Parathyroid adenoma (tissue), 2 donors: ENCODE data around the gene TBCD.

ENCODE experiments used
- H2AFZ ChIP-seq: fragments of 300-600 bp; sonication (generic); one replicate; pipeline ENCODE4 v1.7.0; 2017; ENCODE audit warnings: antibody characterized with exemption, mild to moderate bottlenecking
- H3K27ac ChIP-seq: fragments of 300-600 bp; sonication (generic); one replicate; pipeline ENCODE4 v1.7.0; 2017
- H3K27me3 ChIP-seq: fragments of 300-600 bp; sonication (generic); one replicate; pipeline ENCODE4 v1.7.0; 2017; ENCODE audit warnings: low read length; ENCODE audit not compliant: control insufficient read depth, insufficient read depth
- H3K36me3 ChIP-seq: fragments of 300-600 bp; sonication (generic); one replicate; pipeline ENCODE4 v1.7.0; 2017; ENCODE audit warnings: low read length; ENCODE audit not compliant: control insufficient read depth, insufficient read depth
- H3K4me1 ChIP-seq: fragments of 300-600 bp; sonication (generic); one replicate; pipeline ENCODE4 v1.7.0; 2017; ENCODE audit warnings: control low read depth
- H3K4me2 ChIP-seq: fragments of 300-600 bp; sonication (generic); one replicate; pipeline ENCODE4 v1.7.0; 2017; ENCODE audit warnings: low read length
- H3K4me3 ChIP-seq: fragments of 300-600 bp; sonication (generic); one replicate; pipeline ENCODE4 v1.7.0; 2017; ENCODE audit warnings: low read depth, low read length
- H3K79me2 ChIP-seq: fragments of 300-600 bp; sonication (generic); one replicate; pipeline ENCODE4 v1.7.0; 2017; ENCODE audit warnings: control low read depth
- H3K9ac ChIP-seq: fragments of 300-600 bp; sonication (generic); one replicate; pipeline ENCODE4 v1.7.0; 2017; ENCODE audit warnings: mild to moderate bottlenecking
- H3K9me3 ChIP-seq: fragments of 300-600 bp; sonication (generic); one replicate; pipeline ENCODE4 v1.7.0; 2017; ENCODE audit warnings: low read length; ENCODE audit not compliant: control insufficient read depth
- TF ChIP-seq, protein P1 (sequence below): fragments of 300-600 bp; sonication (generic); IDR thresholded peaks from one replicate; pipeline ENCODE4 v1.7.0; 2017; ENCODE audit warnings: antibody characterized with exemption, mild to moderate bottlenecking
- donor health status: primary hyperparathyroidism.

TBCD gene

DNA sequence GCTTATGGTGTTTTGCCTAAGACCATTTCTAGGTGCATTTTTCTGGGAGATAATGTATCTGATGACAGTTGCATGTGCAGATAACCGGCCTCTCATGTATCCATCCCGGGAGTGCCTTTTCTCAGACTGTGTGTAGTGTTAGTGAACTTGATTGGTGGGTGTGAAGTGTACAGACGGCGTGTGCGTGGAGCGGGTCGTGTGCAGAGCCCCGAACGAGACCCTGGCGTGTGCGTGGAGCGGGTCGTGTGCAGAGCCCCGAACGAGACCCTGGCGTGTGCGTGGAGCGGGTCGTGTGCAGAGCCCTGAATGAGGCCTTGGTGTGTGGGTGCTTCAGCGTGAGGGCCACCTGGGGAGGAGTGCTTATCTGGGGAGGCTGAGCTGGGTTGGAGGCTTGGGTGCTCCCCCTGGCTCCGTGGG is 116.9 kb downstream of the TBCD start:
- Histone ChIP-seq H3K27me3 (no peaks in the 10 kb centered on the region), H3K36me3 (no peaks in the 10 kb centered on the region), H3K9me3 (no peaks in the 10 kb centered on the region), H2AFZ (no peak overlapping the region), H3K27ac (no peak overlapping the region), H3K9ac (no peak overlapping the region), H3K79me2 (peaks cover 33% of the 10 kb centered on the region), H3K4me2 (no peak overlapping the region), H3K4me1 (peaks cover 4% of the 10 kb centered on the region), H3K4me3 (no peak overlapping the region)
- TF ChIP-seq, protein P1, sequence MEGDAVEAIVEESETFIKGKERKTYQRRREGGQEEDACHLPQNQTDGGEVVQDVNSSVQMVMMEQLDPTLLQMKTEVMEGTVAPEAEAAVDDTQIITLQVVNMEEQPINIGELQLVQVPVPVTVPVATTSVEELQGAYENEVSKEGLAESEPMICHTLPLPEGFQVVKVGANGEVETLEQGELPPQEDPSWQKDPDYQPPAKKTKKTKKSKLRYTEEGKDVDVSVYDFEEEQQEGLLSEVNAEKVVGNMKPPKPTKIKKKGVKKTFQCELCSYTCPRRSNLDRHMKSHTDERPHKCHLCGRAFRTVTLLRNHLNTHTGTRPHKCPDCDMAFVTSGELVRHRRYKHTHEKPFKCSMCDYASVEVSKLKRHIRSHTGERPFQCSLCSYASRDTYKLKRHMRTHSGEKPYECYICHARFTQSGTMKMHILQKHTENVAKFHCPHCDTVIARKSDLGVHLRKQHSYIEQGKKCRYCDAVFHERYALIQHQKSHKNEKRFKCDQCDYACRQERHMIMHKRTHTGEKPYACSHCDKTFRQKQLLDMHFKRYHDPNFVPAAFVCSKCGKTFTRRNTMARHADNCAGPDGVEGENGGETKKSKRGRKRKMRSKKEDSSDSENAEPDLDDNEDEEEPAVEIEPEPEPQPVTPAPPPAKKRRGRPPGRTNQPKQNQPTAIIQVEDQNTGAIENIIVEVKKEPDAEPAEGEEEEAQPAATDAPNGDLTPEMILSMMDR: no peak

- no peak overlapping the region for H3K9ac ChIP-seq
- no peak overlapping the region for H3K4me3 ChIP-seq
- no peaks in the 10 kb centered on the region for H3K36me3 ChIP-seq
- no peaks in the 10 kb centered on the region for H3K27me3 ChIP-seq
- peaks cover 33% of the 10 kb centered on the region for H3K79me2 ChIP-seq
- no peak overlapping the region for H2AFZ ChIP-seq
- TF ChIP-seq, protein P1: no peak
- no peaks in the 10 kb centered on the region for H3K9me3 ChIP-seq
- no peaks in the 10 kb centered on the region for H3K4me1 ChIP-seq
- H3K27ac ChIP-seq: no peak overlapping the region
- no peak overlapping the region for H3K4me2 ChIP-seq
Measured at GRCh38 chr17:82869536-82869935, 117.7 kb downstream of the TBCD start.

GRCh38 chr17:82870091-82870491 is 118.2 kb downstream of the TBCD start:
- peaks cover 33% of the 10 kb centered on the region for H3K79me2 ChIP-seq
- H3K27ac ChIP-seq: no peak overlapping the region
- no peak overlapping the region for H3K4me2 ChIP-seq
- no peaks in the 10 kb centered on the region for H3K36me3 ChIP-seq
- no peak overlapping the region for H3K4me3 ChIP-seq
- H3K9me3 ChIP-seq: no peaks in the 10 kb centered on the region
- no peaks in the 10 kb centered on the region for H3K27me3 ChIP-seq
- no peak overlapping the region for H3K9ac ChIP-seq
- H2AFZ ChIP-seq: no peak overlapping the region
- H3K4me1 ChIP-seq: no peaks in the 10 kb centered on the region
- TF ChIP-seq, protein P1: no peak

GRCh38 chr17:82870541-82870940 is 118.7 kb downstream of the TBCD start:
- H3K9ac ChIP-seq: no peak overlapping the region
- no peaks in the 10 kb centered on the region for H3K27me3 ChIP-seq

More at GRCh38 chr17:82870541-82870940, 118.7 kb downstream of the TBCD start:
- Histone ChIP-seq H3K27ac (no peak overlapping the region), H3K79me2 (peaks cover 31% of the 10 kb centered on the region), H3K36me3 (no peaks in the 10 kb centered on the region), H3K4me1 (no peaks in the 10 kb centered on the region), H3K9me3 (no peaks in the 10 kb centered on the region), H3K4me2 (no peak overlapping the region), H2AFZ (no peak overlapping the region), H3K4me3 (no peak overlapping the region)
- TF ChIP-seq, protein P1: no peak
